Nucleus accumbens (tissue), 56 donors: ENCODE measurements around the gene SBK2.
"Not testable (repeated sequence)": the region's sequence is repeated elsewhere in the genome, so short reads cannot be mapped to it uniquely, and the experiment has no call there.

Experiments
- DNase-seq, 56 donors: peaks; one replicate each; lab custom pipeline; 2025; lab: John Stamatoyannopoulos, UW

The SBK2 gene, protein sequence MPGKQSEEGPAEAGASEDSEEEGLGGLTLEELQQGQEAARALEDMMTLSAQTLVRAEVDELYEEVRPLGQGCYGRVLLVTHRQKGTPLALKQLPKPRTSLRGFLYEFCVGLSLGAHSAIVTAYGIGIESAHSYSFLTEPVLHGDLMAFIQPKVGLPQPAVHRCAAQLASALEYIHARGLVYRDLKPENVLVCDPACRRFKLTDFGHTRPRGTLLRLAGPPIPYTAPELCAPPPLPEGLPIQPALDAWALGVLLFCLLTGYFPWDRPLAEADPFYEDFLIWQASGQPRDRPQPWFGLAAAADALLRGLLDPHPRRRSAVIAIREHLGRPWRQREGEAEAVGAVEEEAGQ

DNA sequence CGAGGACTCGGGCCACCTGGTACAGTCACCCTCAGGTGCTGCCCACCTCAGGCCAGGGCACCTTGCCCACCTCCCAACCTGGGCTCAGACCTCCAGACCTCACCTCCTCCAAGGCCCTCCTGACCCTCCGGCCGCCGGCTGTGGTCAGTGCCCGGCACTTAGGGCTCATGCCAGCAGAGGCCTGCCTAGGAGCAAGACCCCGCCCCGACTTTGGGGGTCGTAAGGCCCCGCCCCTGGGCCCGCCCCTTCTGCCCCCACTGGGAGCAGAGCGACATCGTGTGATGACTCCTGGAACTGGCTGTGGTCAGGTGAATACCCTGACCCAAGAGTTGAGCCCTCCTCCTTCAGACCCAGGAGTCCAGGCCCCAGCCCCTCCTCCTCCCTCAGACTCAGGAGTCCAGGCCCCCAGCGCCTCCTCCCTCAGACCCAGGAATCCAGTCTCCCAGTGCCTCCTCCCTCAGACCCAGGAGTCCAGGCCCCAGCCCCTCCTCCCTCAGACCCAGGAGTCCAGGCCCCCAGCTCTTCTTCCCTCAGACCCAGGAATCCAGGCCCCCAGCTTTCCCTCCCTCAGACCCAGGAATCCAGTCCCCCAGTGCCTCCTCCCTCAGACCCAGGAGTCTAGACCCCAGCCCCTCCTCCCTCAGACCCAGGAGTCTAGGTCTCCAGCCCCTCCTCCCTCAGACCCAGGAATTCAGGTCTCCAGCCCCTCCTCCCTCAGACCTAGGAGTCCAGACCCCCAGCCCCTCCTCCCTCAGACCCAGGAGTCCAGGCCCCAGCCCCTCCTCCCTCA, at the start of gene SBK2:
Gene SBK2 (minus strand): TSS at position 183 of the 790 bp plus-strand sequence. CDS start 839 bp downstream, outside the sequence.
- DNase-seq = no peak

DNA sequence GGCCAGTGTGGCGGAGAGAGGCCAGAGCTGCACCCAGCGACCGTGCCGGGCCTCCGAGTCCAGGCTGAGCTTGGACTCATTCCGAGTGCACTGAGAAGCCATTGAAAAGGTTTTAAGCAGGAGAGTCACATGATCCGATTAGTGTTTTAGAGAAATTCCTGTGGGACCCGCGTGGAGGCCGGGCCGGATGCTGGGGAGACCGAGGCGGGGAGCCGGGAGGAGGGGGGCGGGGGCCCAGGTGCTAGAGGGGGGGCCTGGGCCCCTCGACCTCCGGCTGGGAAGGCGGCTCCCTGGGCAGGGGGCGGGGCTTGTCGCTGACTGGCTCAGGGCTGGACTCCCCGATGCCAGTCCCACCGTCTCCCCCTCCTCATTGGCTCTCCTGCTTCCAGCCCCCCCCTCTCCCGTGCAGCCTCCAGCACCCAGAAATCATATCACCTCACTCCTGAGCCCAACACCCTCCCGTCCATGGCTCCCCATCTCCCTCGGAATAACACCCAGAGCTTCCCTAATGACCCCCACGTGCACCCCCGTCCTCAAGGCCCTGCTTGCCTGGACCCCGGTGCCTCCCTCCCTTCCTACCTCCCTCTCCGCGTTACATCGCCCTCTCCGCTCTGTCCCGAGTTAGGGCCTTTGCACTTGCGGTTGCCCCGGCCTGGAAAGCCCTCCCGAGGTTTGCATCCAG, 48.9 kb upstream of the SBK2 start:
- peak; percentile 6 to 90 (median 66) for DNase-seq

DNA sequence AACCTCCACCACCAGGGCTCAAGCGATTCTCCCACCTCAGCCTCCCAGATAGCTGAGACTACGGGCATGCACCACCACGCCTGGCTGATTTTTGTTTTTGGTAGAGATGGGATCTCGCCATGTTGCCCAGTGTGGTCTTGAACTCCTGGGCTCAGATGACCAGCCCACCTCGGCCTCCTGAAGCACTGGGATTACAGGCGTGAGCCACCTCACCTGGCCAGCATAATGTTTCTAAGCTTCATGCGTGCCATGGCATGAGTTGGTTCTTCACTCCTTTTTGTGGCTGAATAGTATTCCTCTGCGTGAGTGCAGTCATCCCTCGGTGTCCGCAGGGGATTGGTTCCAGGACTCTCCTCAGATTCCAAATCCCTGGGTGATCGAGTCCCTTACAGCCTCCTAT, 47.9 kb upstream of the SBK2 start:
- DNase-seq = no peak

DNA sequence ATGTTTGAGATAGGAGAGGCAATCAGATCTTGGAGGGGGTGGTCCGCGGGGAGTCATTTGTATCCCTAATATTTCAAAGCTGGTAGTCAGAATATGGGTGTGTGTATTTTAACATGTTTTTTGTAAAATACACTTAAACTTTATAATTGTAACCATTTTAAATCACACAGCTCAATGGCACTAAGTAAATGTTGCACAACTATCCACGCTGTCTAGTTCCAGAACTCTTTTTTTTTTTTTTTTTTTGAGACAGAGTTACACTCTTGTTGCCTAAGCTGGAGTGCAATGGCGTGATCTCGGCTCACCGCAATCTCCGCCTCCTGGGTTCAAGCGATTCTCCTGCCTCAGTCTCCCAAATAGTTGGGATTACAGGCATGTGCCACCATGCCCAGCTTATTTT, 47.0 kb upstream of the SBK2 start:
- not testable (repeated sequence) for DNase-seq

DNA sequence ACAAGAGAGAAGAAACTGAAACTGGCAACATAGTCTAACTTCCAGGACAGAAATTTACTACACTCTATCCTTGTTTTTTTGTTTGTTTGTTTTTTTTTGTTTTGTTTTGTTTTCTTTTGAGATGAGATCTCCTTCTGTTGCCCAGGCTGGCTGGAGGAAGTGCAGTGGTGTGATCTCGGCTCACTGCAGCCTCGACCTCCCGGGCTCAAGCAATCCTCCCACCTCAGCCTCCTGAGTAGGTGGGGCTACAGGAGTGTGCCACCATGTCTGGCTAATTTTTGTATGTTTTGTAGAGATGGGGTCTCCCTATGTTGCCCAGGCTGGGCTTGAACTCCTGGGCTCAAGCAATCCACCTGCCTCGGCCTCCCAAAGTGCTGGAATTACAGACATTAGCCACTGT, 45.4 kb upstream of the SBK2 start:
- not testable (repeated sequence) for DNase-seq

DNA sequence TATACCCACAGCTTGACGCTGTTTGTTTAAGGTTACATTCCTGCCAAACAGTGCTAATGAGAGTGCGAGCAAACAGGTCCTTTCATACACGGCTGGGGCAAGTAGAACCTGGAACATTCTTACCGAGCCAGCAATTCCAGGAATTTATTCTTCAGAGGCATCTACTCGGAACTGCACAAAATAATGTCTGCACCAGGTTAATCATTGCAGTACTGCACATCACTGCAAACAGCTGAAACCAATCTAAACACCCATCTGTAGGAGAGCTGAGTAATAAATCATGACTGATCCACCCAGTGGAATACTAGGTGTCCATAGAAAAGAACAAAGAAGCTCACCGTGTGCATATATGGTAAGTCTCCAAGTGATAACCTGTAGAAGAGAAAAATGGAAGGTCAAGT, 44.9 kb upstream of the SBK2 start:
- no peak for DNase-seq

DNA sequence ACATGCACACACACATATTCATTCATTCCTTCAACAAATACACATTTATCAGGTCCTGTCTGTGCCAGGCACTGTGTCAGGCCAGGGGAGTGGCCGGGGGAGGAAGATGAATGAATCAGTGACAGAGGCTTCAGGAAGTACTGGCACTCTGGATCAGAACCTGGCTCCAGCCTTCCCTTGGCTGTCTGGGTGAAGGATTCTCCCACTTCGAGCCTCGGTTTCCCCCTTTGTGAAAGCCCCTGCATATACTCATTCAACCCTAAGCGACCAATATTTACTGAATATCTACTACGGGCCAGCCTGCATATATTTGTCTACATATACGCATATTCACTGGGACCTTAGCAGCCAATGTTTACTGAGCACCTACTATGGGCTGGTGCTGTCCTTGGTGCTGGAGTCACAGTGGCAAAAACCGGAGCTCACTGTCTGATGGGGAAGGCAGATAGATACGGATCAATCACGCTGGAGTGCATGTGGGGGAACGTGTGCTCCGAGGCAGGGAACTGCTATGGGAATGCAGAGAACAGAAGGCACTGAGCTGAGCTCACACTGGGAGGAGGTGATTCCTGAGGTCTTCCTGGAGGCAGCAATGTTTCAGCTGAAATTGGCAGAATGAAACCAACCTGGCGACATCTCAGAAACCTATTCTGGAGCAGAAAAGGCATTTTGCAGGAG, 44.4 kb upstream of the SBK2 start:
- DNase-seq = peak in 2 of 56 donors; percentile 8 to 39

DNA sequence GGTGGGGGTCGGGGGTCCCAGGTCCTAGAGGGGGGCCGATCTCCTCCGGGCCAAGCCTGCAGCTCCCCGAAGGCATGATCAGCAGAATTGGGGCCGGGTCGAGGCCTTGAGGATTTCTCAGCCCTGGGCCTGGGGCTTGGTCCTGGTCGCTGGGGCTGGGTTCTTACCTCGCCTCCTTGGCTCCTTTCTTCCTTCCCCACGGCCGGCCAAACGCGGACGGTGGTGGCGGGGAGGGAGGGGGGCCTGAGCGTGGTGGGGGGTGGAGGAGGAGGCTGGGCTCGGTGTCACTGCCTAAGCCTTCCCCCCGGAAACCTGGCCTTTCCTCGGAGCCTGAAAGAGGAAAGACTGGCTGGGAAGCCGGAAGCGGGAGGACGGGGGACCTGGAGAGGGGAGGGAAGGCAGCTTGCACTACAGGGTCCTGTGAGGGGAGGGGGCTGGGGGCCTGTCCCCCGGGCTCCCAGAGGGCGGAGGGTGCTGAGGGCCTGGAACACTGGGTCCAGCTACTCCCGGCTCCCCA, 43.8 kb upstream of the SBK2 start, which contains the start of gene ZNF579:
Gene ZNF579 (minus strand): TSS at position 221 of the 517 bp plus-strand sequence. CDS start 1,209 bp downstream, outside the sequence.
- DNase-seq = peak; percentile 26 to 93 (median 82)

DNA sequence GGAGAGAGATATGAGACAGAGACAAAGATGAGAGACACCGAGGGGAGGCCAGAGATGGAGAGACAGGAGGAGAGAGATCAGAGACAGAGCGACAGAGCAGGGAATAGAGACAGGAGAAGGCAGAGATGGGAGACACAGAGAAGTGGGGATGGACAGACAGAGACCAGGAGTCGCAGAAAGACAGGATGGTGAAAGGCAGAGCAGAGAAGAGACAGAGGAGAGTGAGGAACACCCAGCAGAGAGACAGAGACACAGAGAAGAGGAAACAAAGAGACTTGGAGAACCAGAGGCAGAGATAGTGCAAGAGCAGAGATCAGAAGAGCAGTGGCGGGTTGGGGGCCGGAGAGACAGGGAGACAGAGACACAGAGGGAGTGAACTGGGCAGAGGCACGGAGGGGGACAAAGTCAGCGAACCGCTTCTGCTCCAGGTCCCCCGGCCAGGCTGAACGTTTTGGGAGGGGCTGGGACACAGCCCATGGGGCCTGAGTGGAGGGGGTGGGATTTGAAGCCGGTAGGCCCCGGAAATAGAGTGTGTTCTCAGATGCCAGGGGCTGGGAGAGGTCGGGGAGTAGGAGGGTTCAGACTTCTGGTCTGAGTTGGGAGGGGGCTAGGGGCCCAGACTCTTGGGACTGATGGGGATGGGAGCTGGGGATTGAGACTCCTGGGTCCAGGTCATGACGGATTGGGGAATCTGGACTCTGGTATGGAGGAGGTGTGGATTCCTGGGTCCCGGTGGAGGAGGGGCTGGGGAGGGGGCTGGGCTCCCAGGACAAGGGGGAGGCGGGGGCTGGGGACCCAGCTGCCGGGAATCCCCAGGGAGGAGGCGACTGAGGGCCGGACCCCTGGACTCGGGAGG, 43.1 kb upstream of the SBK2 start:
- peak in 9 of 56 donors; percentile 29 to 46 (median 33) for DNase-seq

DNA sequence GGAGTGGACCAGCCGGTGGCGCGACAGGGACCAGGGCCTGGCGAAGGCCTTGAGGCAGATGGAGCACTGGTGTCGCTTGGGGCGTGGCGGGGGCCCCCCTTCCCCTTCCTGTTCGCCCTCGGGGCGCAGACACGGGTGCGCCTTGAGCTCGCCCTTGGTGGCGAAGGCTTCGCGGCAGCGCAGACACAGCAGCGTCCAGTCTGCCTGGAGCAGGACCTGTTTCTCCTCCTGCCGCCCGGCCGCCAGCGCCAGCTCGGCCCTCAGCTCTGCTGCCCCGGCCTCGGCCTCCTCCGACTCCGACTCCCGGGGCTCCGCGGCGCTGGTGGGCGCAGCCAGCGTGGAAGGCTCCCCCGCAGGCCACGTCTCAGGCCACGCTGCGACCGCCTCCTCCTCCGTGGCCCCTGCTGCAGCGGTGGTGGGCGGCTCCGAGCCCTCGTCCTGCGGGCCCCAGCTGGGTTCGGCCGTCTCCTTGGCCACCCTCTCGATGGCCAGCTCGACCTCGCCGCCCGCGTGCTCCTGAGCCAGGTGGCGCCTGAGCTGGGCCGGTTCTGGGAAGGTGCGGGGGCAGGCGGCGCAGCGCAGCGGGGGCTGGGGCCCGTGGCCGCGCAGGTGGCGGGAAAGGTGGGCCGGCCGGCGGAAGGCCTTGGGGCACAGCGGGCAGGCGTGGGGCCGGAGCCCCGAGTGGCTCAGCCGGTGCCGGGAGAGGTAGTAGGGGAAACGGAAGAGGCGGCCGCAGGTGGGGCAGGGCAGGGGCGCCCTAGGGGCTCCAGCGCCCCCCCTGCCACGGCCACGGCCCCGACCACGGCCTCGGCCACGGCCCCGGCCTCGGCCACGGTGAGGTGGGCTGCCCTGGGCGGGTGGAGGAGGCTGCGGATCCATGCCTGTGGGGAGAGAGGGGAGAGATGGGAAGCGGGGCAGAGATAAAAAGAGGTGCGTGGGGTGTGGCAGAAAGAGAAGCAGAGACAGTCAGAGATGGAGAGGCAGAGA, 42.1 kb upstream of the SBK2 start:
- no peak for DNase-seq

DNA sequence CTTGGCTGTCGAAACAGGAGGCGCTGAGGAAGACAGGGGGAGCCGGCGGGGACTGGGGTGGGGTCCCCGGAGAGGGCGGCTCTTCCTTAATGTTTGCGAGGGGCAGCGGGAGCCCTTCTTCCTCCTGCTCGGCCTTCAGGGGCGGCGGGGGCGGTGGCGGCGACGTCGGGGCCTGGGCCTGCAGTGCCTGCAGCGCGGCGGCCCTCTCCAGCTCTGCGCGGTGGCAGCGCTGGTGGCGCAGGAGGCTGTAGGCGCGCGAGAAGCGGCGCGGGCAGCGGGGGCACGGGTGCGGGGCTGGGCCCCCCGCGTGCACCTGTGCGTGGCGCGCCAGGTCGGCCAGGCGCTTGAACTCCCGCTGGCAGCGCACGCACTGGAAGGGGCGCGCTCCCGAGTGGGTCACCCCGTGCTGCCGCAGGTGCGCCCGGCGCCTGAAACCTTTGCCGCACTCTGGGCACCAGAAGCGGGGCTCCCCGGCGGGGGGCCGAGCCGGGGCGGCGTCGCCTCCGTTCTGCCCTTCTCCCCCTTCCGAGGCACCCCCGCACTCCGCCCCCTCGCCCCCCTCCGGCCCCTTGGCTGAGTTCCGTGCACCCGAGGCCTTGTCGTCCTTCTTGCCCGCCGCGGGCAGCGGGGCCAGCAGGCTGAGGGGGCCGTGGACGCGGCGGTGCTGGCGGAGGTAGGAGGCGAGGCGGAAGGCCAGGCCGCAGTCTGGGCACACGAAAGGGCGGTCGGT, 41.3 kb upstream of the SBK2 start:
- DNase-seq = no peak

DNA sequence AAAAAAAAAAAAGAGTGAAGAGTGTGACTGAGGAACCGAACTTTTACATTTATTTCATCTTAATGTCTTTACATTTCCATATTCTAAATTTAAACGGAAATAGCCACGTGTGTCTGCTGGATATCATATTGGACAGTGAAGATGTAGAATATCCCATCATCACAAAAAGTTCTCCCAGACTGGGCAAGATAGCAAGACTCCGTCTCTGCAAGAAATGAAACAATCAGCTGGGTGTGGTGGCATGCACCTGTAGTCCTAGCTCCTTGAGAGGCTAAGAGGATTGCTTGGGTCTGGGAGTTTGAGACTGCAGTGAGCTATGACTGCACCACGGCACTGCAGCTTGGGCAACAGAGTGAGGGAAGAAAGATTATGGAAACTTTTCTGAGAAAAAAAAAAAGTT, 39.8 kb upstream of the SBK2 start:
- DNase-seq = no peak

DNA sequence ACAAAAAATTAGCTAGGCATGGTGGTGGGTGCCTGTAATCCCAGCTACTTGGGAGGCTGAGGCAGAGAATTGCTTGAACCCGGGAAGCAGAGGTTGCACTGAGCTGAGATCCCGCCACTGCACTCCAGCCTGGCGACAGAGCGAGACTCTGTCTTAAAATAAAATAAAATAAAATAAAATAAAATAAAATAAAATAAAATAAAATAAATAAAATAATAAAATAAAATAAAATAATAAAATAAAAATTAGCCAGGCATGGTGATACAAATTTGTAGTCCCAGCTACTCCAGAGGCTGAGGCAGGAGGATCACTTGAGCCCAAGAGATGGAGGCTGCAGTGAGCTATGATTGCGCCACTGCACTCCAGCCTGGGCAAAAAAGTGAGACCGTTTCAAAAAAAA, 37.0 kb upstream of the SBK2 start:
- not testable (repeated sequence) for DNase-seq

DNA sequence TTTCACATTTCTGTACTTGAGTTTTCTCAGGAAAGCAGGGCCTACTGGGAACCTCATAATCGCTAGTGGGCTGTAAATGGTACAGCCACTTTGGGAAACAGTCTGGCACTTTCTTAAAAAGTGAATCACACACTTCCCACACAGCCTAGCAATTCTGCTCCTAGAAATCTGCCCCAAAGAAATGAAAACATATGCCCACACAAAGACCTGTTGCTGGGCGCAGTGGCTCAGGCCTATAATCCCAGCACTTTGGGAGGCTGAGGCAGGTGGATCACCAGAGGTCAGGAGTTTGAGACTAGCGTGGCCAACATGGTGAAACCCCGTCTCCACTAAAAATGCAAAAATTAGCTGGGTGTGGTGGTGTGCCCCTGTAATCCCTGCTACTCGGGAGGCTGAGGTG, 32.5 kb upstream of the SBK2 start:
- not testable (repeated sequence) for DNase-seq

DNA sequence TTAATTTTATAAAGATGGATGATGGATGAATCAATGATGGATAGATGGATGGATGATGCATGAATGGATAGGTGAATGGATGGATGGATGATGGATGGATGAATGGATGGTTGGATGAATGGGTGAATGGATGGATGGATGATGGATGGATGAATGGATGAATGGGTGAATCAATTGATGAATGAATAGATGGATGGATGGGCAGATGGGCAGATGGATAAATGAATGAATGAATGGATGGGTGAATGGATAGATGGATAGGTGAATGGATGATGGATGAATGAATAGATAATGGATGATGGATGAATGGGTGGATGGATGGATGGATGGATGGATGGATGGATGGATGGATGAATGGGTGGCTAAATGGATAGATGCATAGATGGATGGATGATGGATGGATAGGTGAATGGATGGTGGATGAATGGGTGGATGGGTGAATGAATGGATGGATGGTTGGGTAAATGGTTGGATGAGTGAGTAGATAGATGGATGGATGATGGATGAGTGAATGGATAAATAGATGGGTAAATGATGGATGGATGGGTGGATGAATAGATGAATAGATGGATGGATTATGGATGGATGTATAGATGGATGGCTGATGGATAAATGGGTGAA, 30.9 kb upstream of the SBK2 start:
- DNase-seq = no peak

DNA sequence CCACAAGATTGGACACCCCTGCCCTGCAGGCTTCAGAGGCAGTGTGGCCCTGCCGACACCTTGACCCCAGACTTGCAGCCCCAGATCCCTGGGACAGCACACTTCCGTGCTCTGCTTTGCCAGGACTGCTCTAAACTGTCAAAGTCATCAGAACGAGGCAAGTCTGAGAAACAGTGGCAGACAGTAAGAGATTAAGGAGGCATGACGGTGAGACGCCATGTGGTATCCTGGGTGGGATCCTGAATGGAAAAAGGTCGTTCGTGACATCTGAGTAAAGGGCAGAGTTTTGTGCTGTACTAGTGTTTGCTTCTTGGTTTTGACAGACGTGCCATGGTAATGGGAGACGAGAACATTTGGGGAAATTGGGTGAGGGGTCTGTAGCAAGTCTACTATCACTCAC, 29.9 kb upstream of the SBK2 start:
- DNase-seq = no peak

DNA sequence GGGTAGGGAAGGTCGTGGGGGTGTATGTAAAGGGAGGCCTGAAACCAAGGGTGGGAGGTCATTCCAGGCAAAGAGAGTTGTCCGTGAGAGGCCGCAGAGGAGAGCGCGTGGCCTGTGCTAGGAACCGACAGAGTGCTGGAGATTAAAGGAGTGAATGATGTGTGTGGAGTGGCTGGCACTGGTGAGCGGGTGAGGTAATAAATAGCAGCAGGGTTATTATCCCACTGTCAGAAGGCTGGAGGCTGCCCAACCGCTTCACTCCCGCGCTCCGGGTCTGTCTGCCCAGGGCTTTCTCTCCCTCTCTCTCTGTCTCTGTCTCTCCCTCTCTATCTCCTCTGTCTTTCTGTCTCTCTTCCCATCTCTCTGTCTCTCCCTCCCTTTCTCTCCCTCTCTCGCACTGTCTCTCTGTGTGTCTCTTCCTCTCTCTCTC, 26.3 kb upstream of the SBK2 start:
- no peak for DNase-seq
